ENCODE measurements around the gene KCNMB1.

- TF ChIP-seq FOXM1 (IDR thresholded peaks at IDR 0.05; ENCODE audit: borderline replicate concordance) (no peak), FOXA1 (IDR thresholded peaks at IDR 0.05) (no peak), HDGF (IDR thresholded peaks at IDR 0.05; ENCODE audit: borderline replicate concordance) (no peak), BHLHE40 (IDR thresholded peaks at IDR 0.05; ENCODE audit: borderline replicate concordance) (no peak), ELF4 (IDR thresholded peaks at IDR 0.05) (no peak), SP1 (IDR thresholded peaks at IDR 0.05) (no peak), L3MBTL2 (conservative IDR thresholded peaks at IDR 0.05) (no peak), ZNF384 (IDR thresholded peaks at IDR 0.05) (no peak)
These were observed 55.8 kb downstream of the KCNMB1 start for GRCh38 chr5:170333161-170333910.

All from HEK293T (cell line).